Suppressor macrophage treated with lipopolysaccharide for 1 hour (primary cell): ENCODE data around the gene P2RY6.
A peak's percentile ranks its signal among the peaks of the same experiment; 100 is the strongest.

Experiments used
- DNase-seq, 3 donors: peaks; one replicate each; pipeline ENCODE4 v3.0.0-alpha.2; 2020 to 2022

P2RY6 gene

GRCh38 chr11:73297702-73298101, 25.6 kb downstream of the P2RY6 start:
- no peak for DNase-seq

- no peak for DNase-seq
Measured at GRCh38 chr11:73298233-73298632, 26.1 kb downstream of the P2RY6 start.

GRCh38 chr11:73299751-73300150, 27.6 kb downstream of the P2RY6 start:
- DNase-seq: no peak

- no peak for DNase-seq
Measured at GRCh38 chr11:73306069-73306841, 34.1 kb downstream of the P2RY6 start.

GRCh38 chr11:73306977-73307322, 34.8 kb downstream of the P2RY6 start:
- no peak for DNase-seq

GRCh38 chr11:73307323-73308002, 35.3 kb downstream of the P2RY6 start:
- peak; percentile 91 to 96 (median 96) for DNase-seq

GRCh38 chr11:73308003-73308960, 36.1 kb downstream of the P2RY6 start, which contains the start of gene ARHGEF17:
Gene ARHGEF17 (plus strand): TSS chr11:73308276. CDS start chr11:73308639, 363 bp downstream.
- peak; percentile 35 to 68 (median 47) for DNase-seq

- peak; percentile 61 to 77 (median 69) for DNase-seq
Measured at GRCh38 chr11:73308961-73309919, 37.1 kb downstream of the P2RY6 start.

GRCh38 chr11:73310076-73310475, 37.9 kb downstream of the P2RY6 start:
- DNase-seq: no peak

- DNase-seq: no peak
Measured at GRCh38 chr11:73310661-73311393, 38.7 kb downstream of the P2RY6 start.

GRCh38 chr11:73311394-73311869, 39.3 kb downstream of the P2RY6 start:
- no peak for DNase-seq

GRCh38 chr11:73312036-73312435, 39.9 kb downstream of the P2RY6 start:
- DNase-seq: no peak

- no peak for DNase-seq
Measured at GRCh38 chr11:73312851-73313327, 40.8 kb downstream of the P2RY6 start.

GRCh38 chr11:73313652-73314051, 41.5 kb downstream of the P2RY6 start:
- peak; percentile 36 to 55 (median 39) for DNase-seq

- DNase-seq: peak in 2 of 3 donors; percentile 46
Measured at GRCh38 chr11:73314117-73314961, 42.2 kb downstream of the P2RY6 start.

GRCh38 chr11:73315293-73316020, 43.3 kb downstream of the P2RY6 start:
- no peak for DNase-seq

- DNase-seq: no peak
Measured at GRCh38 chr11:73316422-73316821, 44.3 kb downstream of the P2RY6 start.

- DNase-seq: no peak
Measured at GRCh38 chr11:73317373-73317772, 45.2 kb downstream of the P2RY6 start.

- DNase-seq: no peak
Measured at GRCh38 chr11:73317803-73318202, 45.7 kb downstream of the P2RY6 start.
